Endothelial cell of umbilical vein (primary cell): Measurements from ENCODE around the gene CLDND2. TPM values are rescaled to one million over a fixed set of nuclear protein-coding genes. Genes with fewer than 3 reads are reported as not detected.

Source experiments
- BruUV-seq: library from RNA; stranded (reverse); fragments of 400-500 nt; replicated peaks from 2 replicates; lab custom pipeline; 2021; lab: Mats Ljungman, UMichigan
- CTCF ChIA-PET: fragments of 300-600, 350-600 bp; sonication (Branson Sonifier 250); formaldehyde crosslinking; loops from one replicate; lab custom pipeline; 2021; ENCODE audit warnings: antibody characterized with exemption, inconsistent platforms; lab: Charles Lee
- POLR2A ChIA-PET: fragments of 300-600, 350-600 bp; sonication (Branson Sonifier 250); formaldehyde crosslinking; loops from one replicate; lab custom pipeline; 2021; ENCODE audit warnings: antibody characterized with exemption, inconsistent platforms; lab: Charles Lee
- DNase-seq: peaks from one replicate; pipeline ENCODE4 v3.0.0-alpha.2; 2011; ENCODE audit warnings: low read depth, low spot score
- FAIRE-seq: peaks from 2 replicates; lab custom pipeline; 2011; peaks lifted over from hg19 to GRCh38; lab: Jason Lieb, UNC
- H2AFZ ChIP-seq: 2 replicates; pipeline ENCODE4 v1.6.0; 2012; ENCODE audit warnings: low read depth, low read length, control low read depth, inconsistent platforms
- H3K27ac ChIP-seq: 2 replicates; pipeline ENCODE4 v1.5.1; 2011; ENCODE audit warnings: low read depth, mild to moderate bottlenecking, control low read depth, low read length, moderate library complexity; ENCODE audit not compliant: insufficient read depth
- H3K27me3 ChIP-seq, 2 experiments: 2 replicates each; pipeline versions ENCODE4 v1.6.0 to v1.6.1; 2011; ENCODE audit warnings: low read length in 2 of 2, mixed read lengths in 1 of 2; ENCODE audit not compliant: control insufficient read depth in 2 of 2, insufficient read depth in 2 of 2
- H3K36me3 ChIP-seq, 2 experiments: 2 replicates in 1 of 2; 3 replicates in 1 of 2; pipeline ENCODE4 v1.5.1; 2011; ENCODE audit warnings: low read length in 2 of 2, mild to moderate bottlenecking in 1 of 2, moderate library complexity in 1 of 2; ENCODE audit not compliant: control insufficient read depth in 2 of 2, insufficient read depth in 2 of 2; ENCODE audit errors: extremely low read depth in 1 of 2
- H3K4me1 ChIP-seq: 3 replicates; pipeline ENCODE4 v1.5.1; 2011; ENCODE audit warnings: mild to moderate bottlenecking, low read length; ENCODE audit not compliant: control insufficient read depth, insufficient read depth; ENCODE audit errors: extremely low read depth
- H3K4me2 ChIP-seq: 2 replicates; pipeline ENCODE4 v1.6.1; 2011; ENCODE audit warnings: low read length, control low read depth, mixed read lengths; ENCODE audit not compliant: insufficient read depth
- H3K4me3 ChIP-seq, 3 experiments: fragments of 200-600 bp in 1 of 3; sonication (generic), shearing (Covaris generic) in 1 of 3; replicated peaks in 1 of 3; 2 replicates each; pipeline ENCODE4 v1.5.1; 2011 to 2016; ENCODE audit warnings: control low read depth in 3 of 3, low read length in 3 of 3, mild to moderate bottlenecking in 2 of 3, inconsistent platforms in 1 of 3, low read depth in 1 of 3, moderate library complexity in 1 of 3; ENCODE audit not compliant: insufficient read depth in 1 of 3
- H3K79me2 ChIP-seq: 2 replicates; pipeline ENCODE4 v1.6.0; 2012; ENCODE audit warnings: low read length, inconsistent platforms; ENCODE audit not compliant: control insufficient read depth, insufficient read depth
- H3K9ac ChIP-seq: replicated peaks from 2 replicates; pipeline ENCODE3; 2011; ENCODE audit warnings: low read length, control low read depth; ENCODE audit not compliant: insufficient read depth; ENCODE audit errors: extremely low read depth
- H3K9me1 ChIP-seq: replicated peaks from 3 replicates; pipeline ENCODE4 v1.6.0; 2011; ENCODE audit warnings: mild to moderate bottlenecking, low read length; ENCODE audit not compliant: control insufficient read depth, insufficient read depth; ENCODE audit errors: extremely low read depth
- H3K9me3 ChIP-seq: replicated peaks from 2 replicates; pipeline ENCODE4 v1.5.1; 2012; ENCODE audit warnings: low read length, inconsistent platforms; ENCODE audit not compliant: control insufficient read depth, insufficient read depth
- H4K20me1 ChIP-seq: replicated peaks from 2 replicates; pipeline ENCODE3; 2011; ENCODE audit warnings: mild to moderate bottlenecking, low read length; ENCODE audit not compliant: control insufficient read depth, insufficient read depth; ENCODE audit errors: extremely low read depth
- EZH2 ChIP-seq: IDR thresholded peaks from 2 replicates; pipeline ENCODE4 v1.6.1; 2012; ENCODE audit warnings: borderline replicate concordance, low read depth, mild to moderate bottlenecking, moderate library complexity, low read length, inconsistent platforms; ENCODE audit not compliant: severe bottlenecking
- FOS ChIP-seq: IDR thresholded peaks from 2 replicates; pipeline ENCODE4 v1.6.1; 2011; ENCODE audit warnings: mild to moderate bottlenecking, low read length, moderate library complexity, borderline replicate concordance; ENCODE audit not compliant: insufficient read depth
- GATA2 ChIP-seq: IDR thresholded peaks from 2 replicates; pipeline ENCODE4 v1.7.0; 2011; ENCODE audit warnings: low read depth, mild to moderate bottlenecking, moderate library complexity, mixed read lengths, low read length; ENCODE audit not compliant: insufficient read length, insufficient read depth
- JUN ChIP-seq: IDR thresholded peaks from 2 replicates; pipeline ENCODE4 v1.6.1; 2011; ENCODE audit warnings: borderline replicate concordance, low read depth; ENCODE audit not compliant: insufficient read length, insufficient read depth
- MAX ChIP-seq: IDR thresholded peaks from 2 replicates; pipeline ENCODE4 v1.6.1; 2011; ENCODE audit not compliant: insufficient read depth, insufficient read length
- MYC ChIP-seq: IDR thresholded peaks from one replicate; pipeline ENCODE4 v1.6.1; 2011; ENCODE audit warnings: mild to moderate bottlenecking, low read depth, low read length
- POLR2A ChIP-seq: IDR thresholded peaks from 2 replicates; pipeline ENCODE4 v1.6.1; 2012; ENCODE audit warnings: low read depth, mild to moderate bottlenecking, control low read depth, low read length
- POLR2AphosphoS5 ChIP-seq: IDR thresholded peaks from 2 replicates; pipeline ENCODE4 v1.6.1; 2012; ENCODE audit warnings: low read depth, mild to moderate bottlenecking, control low read depth, low read length, moderate library complexity; ENCODE audit not compliant: insufficient read depth
- dilution Hi-C: fragments of 300-500 bp; cut with MboI; formaldehyde crosslinking; loops from one replicate; pipeline ENCODE4 v1.15.0; 2019; ENCODE audit warnings: low sequenced_read_pairs; ENCODE audit not compliant: extremely low pct_ligation_motif_present
- intact Hi-C: fragments of 100-400 bp; cut with micrococcal nuclease; formaldehyde crosslinking; loops from one replicate; pipeline ENCODE4 v1.10.0; 2022
- polyA plus RNA-seq, 4 experiments: library from polyadenylated mRNA; depleted of rRNA in 3 of 4; stranded (reverse) in 3 of 4; unstranded in 1 of 4; fragments of >200 nt; gene quantifications; 2 replicates each; pipeline versions ENCODE4 v1.2.1 to v1.2.3, GENCODE V29; 2011 to 2012; ENCODE audit warnings: missing spikeins in 1 of 4
- total RNA-seq: library from RNA; stranded (reverse); gene quantifications from 2 replicates; pipeline ENCODE4 v1.2.3, GENCODE V29; 2021
- TF ChIP-seq, protein P1 (sequence below), 2 donors: IDR thresholded peaks; 1 replicate in 1 of 2; 2 replicates in 1 of 2; pipeline ENCODE4 v1.5.1; 2011; ENCODE audit warnings: low read length in 2 of 2, mild to moderate bottlenecking in 2 of 2, moderate library complexity in 2 of 2, control low read depth in 1 of 2, inconsistent platforms in 1 of 2, low read depth in 1 of 2; ENCODE audit not compliant: insufficient read depth in 1 of 2; ENCODE audit errors: extremely low read depth in 1 of 2

CLDND2 gene
- total and polyA plus RNA-seq, 2 donors (not counting 3 experiments of a cell fraction or from before 2014, with no cell fraction given), result 0.97 TPM; not detected in 1

DNA sequence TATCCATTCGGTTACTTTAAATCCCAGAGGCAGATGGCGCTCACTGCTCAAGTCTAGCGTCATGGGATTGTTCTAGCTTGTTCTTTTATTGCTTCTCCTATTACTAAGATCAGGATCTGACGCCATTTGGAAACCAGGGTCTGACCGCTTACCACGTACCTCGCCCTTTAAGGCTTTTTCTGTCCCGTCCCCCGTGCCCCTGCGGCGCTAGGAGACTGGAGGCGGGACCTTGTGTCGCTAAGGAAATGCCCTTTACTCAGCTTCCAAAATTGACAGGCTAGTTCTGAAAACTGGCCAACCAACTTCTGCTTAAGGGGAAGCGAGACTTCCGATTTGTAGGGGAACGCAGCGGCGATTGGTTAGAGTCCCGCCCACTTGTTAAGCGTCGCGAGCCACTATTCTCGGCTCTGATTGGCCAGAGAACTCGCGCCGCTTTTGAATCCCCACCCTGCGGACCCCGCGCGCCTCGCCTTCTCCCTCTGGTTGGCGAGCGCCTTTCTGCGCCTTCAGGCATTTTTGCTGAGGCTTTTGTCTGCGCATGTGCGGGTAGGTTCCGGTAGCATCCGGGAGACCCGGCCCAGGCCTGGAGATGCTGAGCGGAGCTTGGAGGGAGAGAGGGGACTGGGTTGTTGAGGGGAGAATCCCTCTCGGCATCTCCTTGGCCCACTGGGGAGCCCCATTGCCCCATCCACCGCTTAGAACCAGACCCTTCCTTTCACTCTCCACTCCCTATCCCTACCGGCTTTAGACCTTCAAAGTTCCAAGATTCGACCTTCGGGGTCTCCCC, 25.4 kb upstream of the CLDND2 start:
- H3K9me1 ChIP-seq, result no peaks in the 10 kb centered on the region
- ChIA-PET POLR2A (no interaction called here), CTCF (interaction anchor here (0.9 to 1.5 kb wide), 6 partner anchors 14 to 267 kb away, joined by 3 to 8 read pairs (median 5); no protein-coding TSS in a partner anchor)
- TF ChIP-seq MAX, result peak; percentile 66
- no peak for TF ChIP-seq EZH2
- peak; percentile 27 for TF ChIP-seq POLR2A
- peak; percentile 38 for TF ChIP-seq POLR2AphosphoS5
- H3K9ac ChIP-seq, result peak overlapping the region; percentile 45
- H3K4me3 ChIP-seq, result peak overlapping the region in 2 of 3 experiments; percentile 25 to 40
- H3K79me2 ChIP-seq, result no peaks in the 10 kb centered on the region
- H4K20me1 ChIP-seq, result no peaks in the 10 kb centered on the region
- H3K27me3 ChIP-seq, result no peaks in the 10 kb centered on the region
- FAIRE-seq (peak; percentile 97), DNase-seq (peak; percentile 91)
- H3K4me2 ChIP-seq, result peak overlapping the region; percentile 72
- peak overlapping the region; percentile 91 for H2AFZ ChIP-seq
- intact Hi-C loops (loop anchor here (1.0 to 2.0 kb wide), 4 partner anchors 27 to 177 kb away; partner anchors contain the start of gene ZNF175), dilution Hi-C loops (no loop called here)
- H3K36me3 ChIP-seq, result no peaks in the 10 kb centered on the region
- H3K27ac ChIP-seq, result peak overlapping the region; percentile 28
- no TSS peak for BruUV-seq
- peaks cover 8% of the 10 kb centered on the region for H3K4me1 ChIP-seq
- no peaks in the 10 kb centered on the region for H3K9me3 ChIP-seq

- no peaks in the 10 kb centered on the region for H3K9me3 ChIP-seq
- H3K9ac ChIP-seq, result no peak overlapping the region
- no peaks in the 10 kb centered on the region for H3K79me2 ChIP-seq
- ChIA-PET POLR2A (no interaction called here), CTCF (interaction anchor here (1.0 kb wide), 1 partner anchor 264 kb away, joined by 3 read pairs; no protein-coding TSS in a partner anchor)
- no peak for FAIRE-seq
- H3K9me1 ChIP-seq, result no peaks in the 10 kb centered on the region
- H3K4me3 ChIP-seq, result no peak overlapping the region
- no TSS peak for BruUV-seq
- intact Hi-C loops, result no loop called here
- dilution Hi-C loops, result no loop called here
- no peak overlapping the region for H3K4me2 ChIP-seq
- no peaks in the 10 kb centered on the region for H4K20me1 ChIP-seq
- H3K4me1 ChIP-seq, result peaks cover 8% of the 10 kb centered on the region
- no peaks in the 10 kb centered on the region for H3K36me3 ChIP-seq
- no peak for DNase-seq
- no peak overlapping the region for H3K27ac ChIP-seq
- no peaks in the 10 kb centered on the region for H3K27me3 ChIP-seq
- H2AFZ ChIP-seq, result no peak overlapping the region
- TF ChIP-seq GATA2 (no peak), POLR2AphosphoS5 (no peak), JUN (no peak), EZH2 (no peak), MYC (no peak), POLR2A (no peak), FOS (no peak), MAX (no peak)
- TF ChIP-seq, protein P1, sequence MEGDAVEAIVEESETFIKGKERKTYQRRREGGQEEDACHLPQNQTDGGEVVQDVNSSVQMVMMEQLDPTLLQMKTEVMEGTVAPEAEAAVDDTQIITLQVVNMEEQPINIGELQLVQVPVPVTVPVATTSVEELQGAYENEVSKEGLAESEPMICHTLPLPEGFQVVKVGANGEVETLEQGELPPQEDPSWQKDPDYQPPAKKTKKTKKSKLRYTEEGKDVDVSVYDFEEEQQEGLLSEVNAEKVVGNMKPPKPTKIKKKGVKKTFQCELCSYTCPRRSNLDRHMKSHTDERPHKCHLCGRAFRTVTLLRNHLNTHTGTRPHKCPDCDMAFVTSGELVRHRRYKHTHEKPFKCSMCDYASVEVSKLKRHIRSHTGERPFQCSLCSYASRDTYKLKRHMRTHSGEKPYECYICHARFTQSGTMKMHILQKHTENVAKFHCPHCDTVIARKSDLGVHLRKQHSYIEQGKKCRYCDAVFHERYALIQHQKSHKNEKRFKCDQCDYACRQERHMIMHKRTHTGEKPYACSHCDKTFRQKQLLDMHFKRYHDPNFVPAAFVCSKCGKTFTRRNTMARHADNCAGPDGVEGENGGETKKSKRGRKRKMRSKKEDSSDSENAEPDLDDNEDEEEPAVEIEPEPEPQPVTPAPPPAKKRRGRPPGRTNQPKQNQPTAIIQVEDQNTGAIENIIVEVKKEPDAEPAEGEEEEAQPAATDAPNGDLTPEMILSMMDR (IDR thresholded peaks at IDR 0.05; ENCODE audit: extremely low read depth in 1 of 2, insufficient read depth in 1 of 2, low read depth in 1 of 2, low read length in 2 of 2), result no peak
Observed at GRCh38 chr19:51392701-51393100, 23.9 kb upstream of the CLDND2 start.
